Neural cell (in vitro differentiated cells): ENCODE data around the gene NUP210.

Experiments used
- EP300 ChIP-seq: fragments of 450-650 bp; conservative IDR thresholded peaks from 2 replicates; pipeline ENCODE4 v1.6.1; 2014; ENCODE audit warnings: antibody characterized with exemption, mild to moderate bottlenecking, moderate library complexity; ENCODE audit not compliant: poor library complexity, severe bottlenecking
- EZH2 ChIP-seq: fragments of 200-600, 300-800 bp; shearing (Covaris generic), sonication (generic); IDR thresholded peaks from 2 replicates; pipeline ENCODE4 v1.6.1; 2014; ENCODE audit warnings: antibody characterized with exemption, low read length, borderline replicate concordance, mild to moderate bottlenecking; ENCODE audit not compliant: insufficient read depth, poor library complexity, severe bottlenecking
- MXI1 ChIP-seq: fragments of 450-650 bp; conservative IDR thresholded peaks from 2 replicates; pipeline ENCODE4 v1.6.1; 2014; ENCODE audit warnings: antibody characterized with exemption, mild to moderate bottlenecking; ENCODE audit not compliant: poor library complexity, severe bottlenecking
- SMC3 ChIP-seq: fragments of 450-650 bp; conservative IDR thresholded peaks from 2 replicates; pipeline ENCODE4 v1.6.1; 2014; ENCODE audit warnings: antibody characterized with exemption, mild to moderate bottlenecking, moderate library complexity; ENCODE audit not compliant: poor library complexity
- TF ChIP-seq, protein P1 (sequence below): fragments of 450-650 bp; IDR thresholded peaks from 2 replicates; pipeline ENCODE4 v1.5.1; 2014; ENCODE audit warnings: antibody characterized with exemption, mild to moderate bottlenecking, moderate library complexity; ENCODE audit not compliant: poor library complexity, severe bottlenecking
- TF ChIP-seq, protein P2 (sequence below): IDR thresholded peaks from 2 replicates; pipeline ENCODE4 v1.6.1; 2012; ENCODE audit warnings: borderline replicate concordance

DNA sequence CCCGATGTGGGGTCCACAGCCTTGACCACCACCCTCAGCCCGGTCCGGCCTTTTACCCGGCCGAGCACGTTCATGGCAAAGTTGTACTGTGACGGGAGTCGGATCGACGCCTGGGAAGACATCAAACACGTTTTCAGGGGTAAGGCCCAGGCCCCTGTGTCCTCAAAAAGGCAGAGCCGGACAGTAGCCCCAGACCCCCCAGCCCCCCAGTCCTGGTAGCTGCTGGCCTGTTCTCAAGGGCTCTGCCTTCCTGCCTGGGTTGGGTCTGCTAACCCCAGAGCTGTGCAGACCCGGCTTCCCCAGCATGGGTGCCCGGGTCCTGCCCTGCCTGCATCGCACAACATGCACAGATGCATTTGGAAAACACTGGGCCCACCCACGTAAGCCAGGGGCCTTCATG, 84.6 kb downstream of the NUP210 start:
- TF ChIP-seq EP300 (no peak), EZH2 (no peak), SMC3 (no peak), MXI1 (no peak)
- TF ChIP-seq, protein P1, sequence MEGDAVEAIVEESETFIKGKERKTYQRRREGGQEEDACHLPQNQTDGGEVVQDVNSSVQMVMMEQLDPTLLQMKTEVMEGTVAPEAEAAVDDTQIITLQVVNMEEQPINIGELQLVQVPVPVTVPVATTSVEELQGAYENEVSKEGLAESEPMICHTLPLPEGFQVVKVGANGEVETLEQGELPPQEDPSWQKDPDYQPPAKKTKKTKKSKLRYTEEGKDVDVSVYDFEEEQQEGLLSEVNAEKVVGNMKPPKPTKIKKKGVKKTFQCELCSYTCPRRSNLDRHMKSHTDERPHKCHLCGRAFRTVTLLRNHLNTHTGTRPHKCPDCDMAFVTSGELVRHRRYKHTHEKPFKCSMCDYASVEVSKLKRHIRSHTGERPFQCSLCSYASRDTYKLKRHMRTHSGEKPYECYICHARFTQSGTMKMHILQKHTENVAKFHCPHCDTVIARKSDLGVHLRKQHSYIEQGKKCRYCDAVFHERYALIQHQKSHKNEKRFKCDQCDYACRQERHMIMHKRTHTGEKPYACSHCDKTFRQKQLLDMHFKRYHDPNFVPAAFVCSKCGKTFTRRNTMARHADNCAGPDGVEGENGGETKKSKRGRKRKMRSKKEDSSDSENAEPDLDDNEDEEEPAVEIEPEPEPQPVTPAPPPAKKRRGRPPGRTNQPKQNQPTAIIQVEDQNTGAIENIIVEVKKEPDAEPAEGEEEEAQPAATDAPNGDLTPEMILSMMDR = no peak
- TF ChIP-seq, protein P2, sequence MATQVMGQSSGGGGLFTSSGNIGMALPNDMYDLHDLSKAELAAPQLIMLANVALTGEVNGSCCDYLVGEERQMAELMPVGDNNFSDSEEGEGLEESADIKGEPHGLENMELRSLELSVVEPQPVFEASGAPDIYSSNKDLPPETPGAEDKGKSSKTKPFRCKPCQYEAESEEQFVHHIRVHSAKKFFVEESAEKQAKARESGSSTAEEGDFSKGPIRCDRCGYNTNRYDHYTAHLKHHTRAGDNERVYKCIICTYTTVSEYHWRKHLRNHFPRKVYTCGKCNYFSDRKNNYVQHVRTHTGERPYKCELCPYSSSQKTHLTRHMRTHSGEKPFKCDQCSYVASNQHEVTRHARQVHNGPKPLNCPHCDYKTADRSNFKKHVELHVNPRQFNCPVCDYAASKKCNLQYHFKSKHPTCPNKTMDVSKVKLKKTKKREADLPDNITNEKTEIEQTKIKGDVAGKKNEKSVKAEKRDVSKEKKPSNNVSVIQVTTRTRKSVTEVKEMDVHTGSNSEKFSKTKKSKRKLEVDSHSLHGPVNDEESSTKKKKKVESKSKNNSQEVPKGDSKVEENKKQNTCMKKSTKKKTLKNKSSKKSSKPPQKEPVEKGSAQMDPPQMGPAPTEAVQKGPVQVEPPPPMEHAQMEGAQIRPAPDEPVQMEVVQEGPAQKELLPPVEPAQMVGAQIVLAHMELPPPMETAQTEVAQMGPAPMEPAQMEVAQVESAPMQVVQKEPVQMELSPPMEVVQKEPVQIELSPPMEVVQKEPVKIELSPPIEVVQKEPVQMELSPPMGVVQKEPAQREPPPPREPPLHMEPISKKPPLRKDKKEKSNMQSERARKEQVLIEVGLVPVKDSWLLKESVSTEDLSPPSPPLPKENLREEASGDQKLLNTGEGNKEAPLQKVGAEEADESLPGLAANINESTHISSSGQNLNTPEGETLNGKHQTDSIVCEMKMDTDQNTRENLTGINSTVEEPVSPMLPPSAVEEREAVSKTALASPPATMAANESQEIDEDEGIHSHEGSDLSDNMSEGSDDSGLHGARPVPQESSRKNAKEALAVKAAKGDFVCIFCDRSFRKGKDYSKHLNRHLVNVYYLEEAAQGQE = no peak
